GM23338 (cell line): ENCODE results near the gene FNDC3B. TPM values are rescaled to one million over a fixed set of nuclear protein-coding genes. Genes with fewer than 3 reads are reported as not detected.

Experiments used
- ATAC-seq: fragments of 200-7000 bp; cut with Tn5 transposase; 3 replicates; pipeline ENCODE4 v1.9.1; 2020
- DNase-seq: peaks from one replicate; pipeline ENCODE4 v3.0.0-alpha.2; 2015; ENCODE audit warnings: low spot score
- H2AFZ ChIP-seq: fragments of 200-600 bp; sonication (generic); 2 replicates; pipeline ENCODE4 v1.8.0; 2016; ENCODE audit warnings: antibody characterized with exemption, mild to moderate bottlenecking, moderate library complexity
- H3F3A ChIP-seq: fragments of 200-600 bp; sonication (generic); replicated peaks from 2 replicates; pipeline ENCODE4 v1.8.0; 2017; ENCODE audit warnings: antibody characterized with exemption, mixed run types, low read depth
- H3K27ac ChIP-seq: fragments of 200-600 bp; sonication (generic); 2 replicates; pipeline ENCODE4 v1.6.1; 2016; ENCODE audit warnings: low read depth
- H3K27me3 ChIP-seq: fragments of 200-600 bp; sonication (generic); 2 replicates; pipeline ENCODE4 v1.8.0; 2016; ENCODE audit warnings: mild to moderate bottlenecking, mixed run types, moderate library complexity; ENCODE audit not compliant: insufficient read depth
- H3K36me3 ChIP-seq: fragments of 200-600 bp; sonication (generic); 2 replicates; pipeline ENCODE4 v1.8.0; 2016; ENCODE audit warnings: mild to moderate bottlenecking; ENCODE audit not compliant: insufficient read depth
- H3K4me1 ChIP-seq: fragments of 200-600 bp; sonication (generic); 2 replicates; pipeline ENCODE4 v1.8.0; 2016; ENCODE audit warnings: mild to moderate bottlenecking, moderate library complexity; ENCODE audit not compliant: insufficient read depth
- H3K4me2 ChIP-seq: fragments of 200-600 bp; sonication (generic); 2 replicates; pipeline ENCODE4 v1.7.1; 2017; ENCODE audit warnings: mixed run types
- H3K4me3 ChIP-seq: fragments of 200-600 bp; sonication (generic); 2 replicates; pipeline ENCODE4 v1.6.1; 2016; ENCODE audit warnings: mixed run types
- H3K79me2 ChIP-seq: fragments of 200-600 bp; sonication (generic); replicated peaks from 2 replicates; pipeline ENCODE4 v1.8.0; 2017; ENCODE audit warnings: mild to moderate bottlenecking; ENCODE audit not compliant: insufficient read depth
- H3K9me2 ChIP-seq: fragments of 200-600 bp; sonication (generic); 2 replicates; pipeline ENCODE4 v1.8.0; 2017; ENCODE audit not compliant: insufficient read depth
- H4K20me1 ChIP-seq: fragments of 200-600 bp; sonication (generic); replicated peaks from 2 replicates; pipeline ENCODE4 v1.8.0; 2017; ENCODE audit warnings: mild to moderate bottlenecking; ENCODE audit not compliant: insufficient read depth
- H3K27ac Mint-ChIP-seq: 2 replicates; pipeline ENCODE4 v1.8.0; 2020; ENCODE audit warnings: inconsistent platforms, mild to moderate bottlenecking, moderate library complexity, mixed read lengths
- H3K27me3 Mint-ChIP-seq: 3 replicates; pipeline ENCODE4 v1.8.0; 2022; ENCODE audit warnings: low read depth, mild to moderate bottlenecking, moderate library complexity, mixed read lengths, inconsistent platforms; ENCODE audit not compliant: insufficient read depth, poor library complexity
- H3K36me3 Mint-ChIP-seq: 3 replicates; pipeline ENCODE4 v1.8.0; 2021; ENCODE audit warnings: low read depth, mild to moderate bottlenecking, inconsistent platforms, moderate library complexity, mixed read lengths
- H3K4me1 Mint-ChIP-seq: 3 replicates; pipeline ENCODE4 v1.8.0; 2020; ENCODE audit warnings: mild to moderate bottlenecking, inconsistent platforms, mixed read lengths
- H3K4me3 Mint-ChIP-seq: 3 replicates; pipeline ENCODE4 v1.8.0; 2021; ENCODE audit warnings: moderate library complexity, mild to moderate bottlenecking, inconsistent platforms, mixed read lengths
- H3K9me3 Mint-ChIP-seq: 3 replicates; pipeline ENCODE4 v1.8.0; 2020; ENCODE audit warnings: moderate library complexity, mild to moderate bottlenecking, inconsistent platforms, mixed read lengths
- CREB1 ChIP-seq: fragments of 250-450 bp; sonication (Bioruptor Pico); IDR thresholded peaks from 2 replicates; pipeline ENCODE4 v1.5.0; 2020; ENCODE audit warnings: low read depth, mild to moderate bottlenecking, moderate library complexity
- EZH2 ChIP-seq: fragments of 200-600 bp; sonication (generic); IDR thresholded peaks from one replicate; pipeline ENCODE4 v1.8.0; 2017; ENCODE audit warnings: antibody characterized with exemption, mild to moderate bottlenecking, low read depth; ENCODE audit not compliant: unreplicated experiment
- NANOG ChIP-seq: IDR thresholded peaks from 2 replicates; pipeline ENCODE4 v1.6.1; 2016; ENCODE audit warnings: antibody characterized with exemption, borderline replicate concordance
- polyA plus RNA-seq: library from polyadenylated mRNA; unstranded; fragments of >200 nt; fragmentation: Nextera tagmentation; extraction: Ambion mirVana; gene quantifications from 2 replicates; pipeline ENCODE4 v1.2.1, GENCODE V29; 2016
- total RNA-seq: library from RNA; depleted of rRNA; stranded (reverse); fragments of >200 nt; shearing (Covaris generic); gene quantifications from 2 replicates; pipeline ENCODE4 v1.2.3, GENCODE V29; 2014
- TF ChIP-seq, protein P1 (sequence below): IDR thresholded peaks from one replicate; pipeline ENCODE4 v1.6.1; 2018; ENCODE audit warnings: antibody characterized with exemption; ENCODE audit not compliant: unreplicated experiment
- TF ChIP-seq, protein P2 (sequence below), 2 experiments: fragments of 200-600 bp in 1 of 2; sonication (generic) in 1 of 2; conservative IDR thresholded peaks; 2 replicates each; pipeline versions ENCODE4 v1.5.1 to v1.6.1; 2016 to 2017; ENCODE audit warnings: antibody characterized with exemption in 2 of 2, low read depth in 2 of 2, mild to moderate bottlenecking in 2 of 2, moderate library complexity in 1 of 2
- TF ChIP-seq, protein P3 (sequence below): fragments of 250-450 bp; sonication (Bioruptor Pico); IDR thresholded peaks from 2 replicates; pipeline ENCODE4 v1.5.0; 2020; ENCODE audit warnings: mild to moderate bottlenecking, moderate library complexity
- TF ChIP-seq, protein P4 (sequence below): IDR thresholded peaks from 2 replicates; pipeline ENCODE4 v1.6.1; 2016; ENCODE audit warnings: antibody characterized with exemption

FNDC3B gene
- total and polyA plus RNA-seq, 2 experiments from 2014 or later: 19.1 to 55.4 TPM

DNA sequence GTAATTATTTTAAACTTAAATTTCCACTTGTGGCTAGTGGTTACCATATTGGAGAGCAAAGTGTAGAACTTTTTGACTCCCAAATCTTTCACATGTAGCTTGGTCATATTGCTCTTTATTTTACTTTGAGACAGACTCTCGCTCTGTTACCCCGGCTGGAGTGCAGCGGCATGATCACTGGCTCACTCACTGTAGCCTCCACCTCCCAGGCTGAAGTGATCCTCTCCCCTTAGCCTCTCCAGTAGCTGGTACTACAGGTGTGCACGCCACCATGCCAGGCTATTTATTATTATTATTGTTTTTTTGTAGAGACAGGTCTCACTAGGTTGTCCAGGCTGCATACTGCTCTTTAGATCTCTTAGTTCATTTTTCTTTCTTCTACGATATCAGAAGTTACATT, 3.9 kb downstream of the FNDC3B start:
- H4K20me1 ChIP-seq: peaks cover 37% of the 10 kb centered on the region
- ATAC-seq: no peak
- no peaks in the 10 kb centered on the region for H3K36me3 ChIP-seq
- H3K27me3 ChIP-seq: no peaks in the 10 kb centered on the region
- Mint-ChIP-seq H3K9me3 (no peaks in the 10 kb centered on the region), H3K36me3 (no peaks in the 10 kb centered on the region), H3K27me3 (peaks cover 11% of the 10 kb centered on the region), H3K4me1 (peaks cover 51% of the 10 kb centered on the region), H3K27ac (no peak overlapping the region), H3K4me3 (no peak overlapping the region; the same call in 2 of the 3 replicates)
- H2AFZ ChIP-seq: no peak overlapping the region
- TF ChIP-seq, protein P1, sequence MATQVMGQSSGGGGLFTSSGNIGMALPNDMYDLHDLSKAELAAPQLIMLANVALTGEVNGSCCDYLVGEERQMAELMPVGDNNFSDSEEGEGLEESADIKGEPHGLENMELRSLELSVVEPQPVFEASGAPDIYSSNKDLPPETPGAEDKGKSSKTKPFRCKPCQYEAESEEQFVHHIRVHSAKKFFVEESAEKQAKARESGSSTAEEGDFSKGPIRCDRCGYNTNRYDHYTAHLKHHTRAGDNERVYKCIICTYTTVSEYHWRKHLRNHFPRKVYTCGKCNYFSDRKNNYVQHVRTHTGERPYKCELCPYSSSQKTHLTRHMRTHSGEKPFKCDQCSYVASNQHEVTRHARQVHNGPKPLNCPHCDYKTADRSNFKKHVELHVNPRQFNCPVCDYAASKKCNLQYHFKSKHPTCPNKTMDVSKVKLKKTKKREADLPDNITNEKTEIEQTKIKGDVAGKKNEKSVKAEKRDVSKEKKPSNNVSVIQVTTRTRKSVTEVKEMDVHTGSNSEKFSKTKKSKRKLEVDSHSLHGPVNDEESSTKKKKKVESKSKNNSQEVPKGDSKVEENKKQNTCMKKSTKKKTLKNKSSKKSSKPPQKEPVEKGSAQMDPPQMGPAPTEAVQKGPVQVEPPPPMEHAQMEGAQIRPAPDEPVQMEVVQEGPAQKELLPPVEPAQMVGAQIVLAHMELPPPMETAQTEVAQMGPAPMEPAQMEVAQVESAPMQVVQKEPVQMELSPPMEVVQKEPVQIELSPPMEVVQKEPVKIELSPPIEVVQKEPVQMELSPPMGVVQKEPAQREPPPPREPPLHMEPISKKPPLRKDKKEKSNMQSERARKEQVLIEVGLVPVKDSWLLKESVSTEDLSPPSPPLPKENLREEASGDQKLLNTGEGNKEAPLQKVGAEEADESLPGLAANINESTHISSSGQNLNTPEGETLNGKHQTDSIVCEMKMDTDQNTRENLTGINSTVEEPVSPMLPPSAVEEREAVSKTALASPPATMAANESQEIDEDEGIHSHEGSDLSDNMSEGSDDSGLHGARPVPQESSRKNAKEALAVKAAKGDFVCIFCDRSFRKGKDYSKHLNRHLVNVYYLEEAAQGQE: no peak
- TF ChIP-seq, protein P2, sequence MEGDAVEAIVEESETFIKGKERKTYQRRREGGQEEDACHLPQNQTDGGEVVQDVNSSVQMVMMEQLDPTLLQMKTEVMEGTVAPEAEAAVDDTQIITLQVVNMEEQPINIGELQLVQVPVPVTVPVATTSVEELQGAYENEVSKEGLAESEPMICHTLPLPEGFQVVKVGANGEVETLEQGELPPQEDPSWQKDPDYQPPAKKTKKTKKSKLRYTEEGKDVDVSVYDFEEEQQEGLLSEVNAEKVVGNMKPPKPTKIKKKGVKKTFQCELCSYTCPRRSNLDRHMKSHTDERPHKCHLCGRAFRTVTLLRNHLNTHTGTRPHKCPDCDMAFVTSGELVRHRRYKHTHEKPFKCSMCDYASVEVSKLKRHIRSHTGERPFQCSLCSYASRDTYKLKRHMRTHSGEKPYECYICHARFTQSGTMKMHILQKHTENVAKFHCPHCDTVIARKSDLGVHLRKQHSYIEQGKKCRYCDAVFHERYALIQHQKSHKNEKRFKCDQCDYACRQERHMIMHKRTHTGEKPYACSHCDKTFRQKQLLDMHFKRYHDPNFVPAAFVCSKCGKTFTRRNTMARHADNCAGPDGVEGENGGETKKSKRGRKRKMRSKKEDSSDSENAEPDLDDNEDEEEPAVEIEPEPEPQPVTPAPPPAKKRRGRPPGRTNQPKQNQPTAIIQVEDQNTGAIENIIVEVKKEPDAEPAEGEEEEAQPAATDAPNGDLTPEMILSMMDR (conservative IDR thresholded peaks at IDR 0.05; ENCODE audit: low read depth in 2 of 2): no peak
- TF ChIP-seq CREB1 (CRISPR knock-in tag) (no peak), EZH2 (no peak)
- H3F3A ChIP-seq: no peaks in the 10 kb centered on the region
- H3K4me1 ChIP-seq: peaks cover 45% of the 10 kb centered on the region
- H3K79me2 ChIP-seq: peaks cover 81% of the 10 kb centered on the region
- H3K9me2 ChIP-seq: no peaks in the 10 kb centered on the region
- no peak overlapping the region for H3K4me2 ChIP-seq
- H3K27ac ChIP-seq: no peak overlapping the region
- no peak overlapping the region for H3K4me3 ChIP-seq
- no peak for DNase-seq

DNA sequence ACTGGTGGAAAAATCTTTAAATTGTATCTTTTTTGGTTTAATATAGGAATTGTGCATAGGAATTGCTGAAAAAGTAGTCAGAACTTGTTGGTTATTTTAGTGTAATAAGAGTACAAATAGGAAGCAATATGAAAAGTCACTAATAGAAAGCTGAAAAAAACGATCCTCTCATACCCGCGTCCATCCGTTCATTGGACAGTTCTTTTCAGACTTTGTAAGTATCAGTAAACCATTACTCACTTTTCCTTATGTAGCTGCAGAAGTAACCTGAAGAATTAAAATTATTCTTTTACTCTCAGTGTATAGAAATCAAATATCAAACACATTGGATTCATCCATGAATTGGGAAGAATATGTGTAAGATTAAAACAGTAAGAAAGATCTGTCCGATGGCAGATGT, 4.4 kb downstream of the FNDC3B start:
- H3K79me2 ChIP-seq: peaks cover 86% of the 10 kb centered on the region
- no peak for ATAC-seq
- no peaks in the 10 kb centered on the region for H3K9me3 Mint-ChIP-seq
- no peak for DNase-seq
- peaks cover 2% of the 10 kb centered on the region; the same call in 1 of the 3 replicates for H3K36me3 Mint-ChIP-seq
- H3K36me3 ChIP-seq: no peaks in the 10 kb centered on the region
- no peak overlapping the region for H3K27ac ChIP-seq
- peaks cover 11% of the 10 kb centered on the region for H3K27me3 Mint-ChIP-seq
- no peak overlapping the region for H3K4me2 ChIP-seq
- H3F3A ChIP-seq: no peaks in the 10 kb centered on the region
- H3K9me2 ChIP-seq: no peaks in the 10 kb centered on the region
- peaks cover 43% of the 10 kb centered on the region for H4K20me1 ChIP-seq
- no peak overlapping the region for H3K4me3 Mint-ChIP-seq
- H2AFZ ChIP-seq: no peak overlapping the region
- H3K4me1 ChIP-seq: peaks cover 40% of the 10 kb centered on the region
- no peak overlapping the region for H3K4me3 ChIP-seq
- H3K27me3 ChIP-seq: no peaks in the 10 kb centered on the region
- no peak overlapping the region for H3K27ac Mint-ChIP-seq
- peaks cover 47% of the 10 kb centered on the region for H3K4me1 Mint-ChIP-seq
- TF ChIP-seq NANOG: no peak
- TF ChIP-seq, protein P3, sequence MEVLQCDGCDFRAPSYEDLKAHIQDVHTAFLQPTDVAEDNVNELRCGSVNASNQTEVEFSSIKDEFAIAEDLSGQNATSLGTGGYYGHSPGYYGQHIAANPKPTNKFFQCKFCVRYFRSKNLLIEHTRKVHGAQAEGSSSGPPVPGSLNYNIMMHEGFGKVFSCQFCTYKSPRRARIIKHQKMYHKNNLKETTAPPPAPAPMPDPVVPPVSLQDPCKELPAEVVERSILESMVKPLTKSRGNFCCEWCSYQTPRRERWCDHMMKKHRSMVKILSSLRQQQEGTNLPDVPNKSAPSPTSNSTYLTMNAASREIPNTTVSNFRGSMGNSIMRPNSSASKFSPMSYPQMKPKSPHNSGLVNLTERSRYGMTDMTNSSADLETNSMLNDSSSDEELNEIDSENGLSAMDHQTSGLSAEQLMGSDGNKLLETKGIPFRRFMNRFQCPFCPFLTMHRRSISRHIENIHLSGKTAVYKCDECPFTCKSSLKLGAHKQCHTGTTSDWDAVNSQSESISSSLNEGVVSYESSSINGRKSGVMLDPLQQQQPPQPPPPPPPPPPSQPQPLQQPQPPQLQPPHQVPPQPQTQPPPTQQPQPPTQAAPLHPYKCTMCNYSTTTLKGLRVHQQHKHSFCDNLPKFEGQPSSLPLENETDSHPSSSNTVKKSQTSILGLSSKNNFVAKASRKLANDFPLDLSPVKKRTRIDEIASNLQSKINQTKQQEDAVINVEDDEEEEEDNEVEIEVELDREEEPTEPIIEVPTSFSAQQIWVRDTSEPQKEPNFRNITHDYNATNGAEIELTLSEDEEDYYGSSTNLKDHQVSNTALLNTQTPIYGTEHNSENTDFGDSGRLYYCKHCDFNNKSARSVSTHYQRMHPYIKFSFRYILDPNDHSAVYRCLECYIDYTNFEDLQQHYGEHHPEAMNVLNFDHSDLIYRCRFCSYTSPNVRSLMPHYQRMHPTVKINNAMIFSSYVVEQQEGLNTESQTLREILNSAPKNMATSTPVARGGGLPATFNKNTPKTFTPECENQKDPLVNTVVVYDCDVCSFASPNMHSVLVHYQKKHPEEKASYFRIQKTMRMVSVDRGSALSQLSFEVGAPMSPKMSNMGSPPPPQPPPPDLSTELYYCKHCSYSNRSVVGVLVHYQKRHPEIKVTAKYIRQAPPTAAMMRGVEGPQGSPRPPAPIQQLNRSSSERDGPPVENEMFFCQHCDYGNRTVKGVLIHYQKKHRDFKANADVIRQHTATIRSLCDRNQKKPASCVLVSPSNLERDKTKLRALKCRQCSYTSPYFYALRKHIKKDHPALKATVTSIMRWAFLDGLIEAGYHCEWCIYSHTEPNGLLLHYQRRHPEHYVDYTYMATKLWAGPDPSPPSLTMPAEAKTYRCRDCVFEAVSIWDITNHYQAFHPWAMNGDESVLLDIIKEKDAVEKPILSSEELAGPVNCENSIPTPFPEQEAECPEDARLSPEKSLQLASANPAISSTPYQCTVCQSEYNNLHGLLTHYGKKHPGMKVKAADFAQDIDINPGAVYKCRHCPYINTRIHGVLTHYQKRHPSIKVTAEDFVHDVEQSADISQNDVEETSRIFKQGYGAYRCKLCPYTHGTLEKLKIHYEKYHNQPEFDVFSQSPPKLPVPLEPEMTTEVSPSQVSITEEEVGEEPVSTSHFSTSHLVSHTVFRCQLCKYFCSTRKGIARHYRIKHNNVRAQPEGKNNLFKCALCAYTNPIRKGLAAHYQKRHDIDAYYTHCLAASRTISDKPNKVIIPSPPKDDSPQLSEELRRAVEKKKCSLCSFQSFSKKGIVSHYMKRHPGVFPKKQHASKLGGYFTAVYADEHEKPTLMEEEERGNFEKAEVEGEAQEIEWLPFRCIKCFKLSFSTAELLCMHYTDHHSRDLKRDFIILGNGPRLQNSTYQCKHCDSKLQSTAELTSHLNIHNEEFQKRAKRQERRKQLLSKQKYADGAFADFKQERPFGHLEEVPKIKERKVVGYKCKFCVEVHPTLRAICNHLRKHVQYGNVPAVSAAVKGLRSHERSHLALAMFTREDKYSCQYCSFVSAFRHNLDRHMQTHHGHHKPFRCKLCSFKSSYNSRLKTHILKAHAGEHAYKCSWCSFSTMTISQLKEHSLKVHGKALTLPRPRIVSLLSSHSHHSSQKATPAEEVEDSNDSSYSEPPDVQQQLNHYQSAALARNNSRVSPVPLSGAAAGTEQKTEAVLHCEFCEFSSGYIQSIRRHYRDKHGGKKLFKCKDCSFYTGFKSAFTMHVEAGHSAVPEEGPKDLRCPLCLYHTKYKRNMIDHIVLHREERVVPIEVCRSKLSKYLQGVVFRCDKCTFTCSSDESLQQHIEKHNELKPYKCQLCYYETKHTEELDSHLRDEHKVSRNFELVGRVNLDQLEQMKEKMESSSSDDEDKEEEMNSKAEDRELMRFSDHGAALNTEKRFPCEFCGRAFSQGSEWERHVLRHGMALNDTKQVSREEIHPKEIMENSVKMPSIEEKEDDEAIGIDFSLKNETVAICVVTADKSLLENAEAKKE: no peak
- TF ChIP-seq, protein P4, sequence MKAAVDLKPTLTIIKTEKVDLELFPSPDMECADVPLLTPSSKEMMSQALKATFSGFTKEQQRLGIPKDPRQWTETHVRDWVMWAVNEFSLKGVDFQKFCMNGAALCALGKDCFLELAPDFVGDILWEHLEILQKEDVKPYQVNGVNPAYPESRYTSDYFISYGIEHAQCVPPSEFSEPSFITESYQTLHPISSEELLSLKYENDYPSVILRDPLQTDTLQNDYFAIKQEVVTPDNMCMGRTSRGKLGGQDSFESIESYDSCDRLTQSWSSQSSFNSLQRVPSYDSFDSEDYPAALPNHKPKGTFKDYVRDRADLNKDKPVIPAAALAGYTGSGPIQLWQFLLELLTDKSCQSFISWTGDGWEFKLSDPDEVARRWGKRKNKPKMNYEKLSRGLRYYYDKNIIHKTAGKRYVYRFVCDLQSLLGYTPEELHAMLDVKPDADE: no peak
